ENCODE measurements around the gene SERPINC1.
"Not testable (repeated sequence)": the region's sequence is repeated elsewhere in the genome, so short reads cannot be mapped to it uniquely, and the experiment has no call there.

Gene SERPINC1

GRCh38 chr1:173862769-173863223 is 54.3 kb downstream of the SERPINC1 start:
- no peak for DNase-seq (ENCODE audit: low read depth)

DNA sequence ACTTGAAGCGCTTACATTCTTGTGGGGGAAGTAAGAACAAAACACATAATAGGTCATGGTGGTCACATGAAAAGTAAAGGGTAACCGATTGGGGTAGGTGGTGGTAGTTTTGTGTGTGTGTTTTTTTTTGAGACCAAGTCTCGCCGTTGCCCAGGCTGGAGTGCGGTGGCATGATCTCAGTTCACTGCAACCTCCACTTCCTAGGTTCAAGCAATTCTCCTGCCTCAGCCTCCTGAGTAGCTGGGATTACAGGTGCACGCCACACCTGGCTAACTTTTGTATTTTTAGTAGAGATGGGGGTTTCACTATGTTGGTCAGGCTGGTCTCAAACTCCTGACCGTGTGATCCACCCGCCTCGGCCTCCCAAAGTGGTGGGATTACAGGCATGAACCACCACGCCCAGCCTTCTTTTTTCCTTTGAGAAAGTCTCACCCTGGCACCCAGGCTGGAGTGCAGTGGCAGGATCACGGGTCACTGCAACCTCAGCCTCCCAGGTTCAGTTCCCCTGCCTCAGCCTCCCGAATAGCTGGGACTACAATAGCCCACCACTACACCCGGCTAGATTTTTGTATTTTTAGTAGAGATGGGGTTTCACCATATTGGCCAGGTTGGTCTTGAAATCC is 54.9 kb downstream of the SERPINC1 start:
- not testable (repeated sequence) for DNase-seq (ENCODE audit: low read depth)

- DNase-seq (ENCODE audit: low read depth), result no peak
Observed at GRCh38 chr1:173861731-173862145, 55.4 kb downstream of the SERPINC1 start.

DNA sequence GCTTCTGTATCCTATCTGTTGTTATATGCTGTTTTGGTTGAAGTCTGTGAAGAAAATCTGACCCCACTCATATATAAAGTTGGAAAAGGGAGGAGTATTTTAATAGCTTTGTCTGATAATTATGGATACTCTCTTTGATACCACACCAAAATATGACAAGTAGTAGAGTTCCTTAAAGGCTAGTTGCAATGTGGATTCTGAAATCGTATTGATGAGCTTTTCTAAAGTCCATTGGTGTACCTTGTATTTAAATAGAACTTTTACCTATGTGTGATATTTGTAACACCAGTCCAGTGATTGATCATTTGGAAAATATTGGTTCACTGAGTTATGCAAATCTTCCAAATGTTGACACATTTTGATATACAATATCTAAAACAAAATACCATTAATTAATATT is 57.1 kb downstream of the SERPINC1 start:
- no peak for DNase-seq (ENCODE audit: low read depth)

DNA sequence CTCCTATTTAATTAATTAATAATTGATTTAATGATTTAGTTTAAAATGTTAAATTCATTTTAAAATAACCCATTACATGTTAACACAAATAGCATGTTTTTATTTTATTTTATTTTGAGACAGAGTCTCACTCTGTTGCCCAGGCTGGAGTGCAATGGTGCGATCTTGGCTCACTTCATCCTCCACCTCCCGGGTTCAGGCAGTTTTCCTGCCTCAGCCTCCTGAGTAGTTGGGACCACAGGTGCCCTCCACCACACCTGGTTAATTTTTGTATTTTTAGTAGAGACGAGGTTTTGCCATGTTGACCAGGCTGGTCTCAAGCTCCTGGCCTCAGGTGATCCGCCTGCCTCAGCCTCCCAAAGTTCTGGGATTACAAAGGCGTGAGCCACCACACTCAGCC is 57.6 kb downstream of the SERPINC1 start:
- DNase-seq (ENCODE audit: low read depth), result not testable (repeated sequence)

DNA sequence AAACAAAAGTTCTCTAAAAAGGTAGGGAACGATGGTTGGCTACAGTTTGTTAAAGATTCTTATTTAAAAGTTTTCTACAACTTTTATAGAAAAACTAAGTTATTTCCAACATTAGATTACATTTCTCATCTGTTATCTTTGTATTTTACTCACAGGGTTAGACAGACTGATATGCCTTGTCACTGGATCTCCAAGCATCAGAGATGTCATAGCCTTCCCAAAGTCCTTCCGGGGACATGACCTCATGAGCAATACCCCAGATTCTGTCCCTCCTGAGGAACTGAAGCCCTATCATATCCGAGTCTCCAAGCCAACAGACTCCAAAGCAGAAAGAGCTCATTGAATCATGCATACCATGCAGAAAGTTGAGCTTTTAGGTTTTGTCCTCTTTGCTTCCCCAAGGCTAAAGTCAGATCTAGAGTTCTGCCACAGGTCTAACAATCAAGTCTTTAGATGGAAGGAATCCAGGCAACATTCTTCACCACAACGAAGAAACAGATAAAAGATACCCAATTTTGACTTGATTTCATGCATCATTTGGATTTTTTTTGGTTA is 59.7 kb downstream of the SERPINC1 start:
- DNase-seq (ENCODE audit: low read depth), result no peak

DNA sequence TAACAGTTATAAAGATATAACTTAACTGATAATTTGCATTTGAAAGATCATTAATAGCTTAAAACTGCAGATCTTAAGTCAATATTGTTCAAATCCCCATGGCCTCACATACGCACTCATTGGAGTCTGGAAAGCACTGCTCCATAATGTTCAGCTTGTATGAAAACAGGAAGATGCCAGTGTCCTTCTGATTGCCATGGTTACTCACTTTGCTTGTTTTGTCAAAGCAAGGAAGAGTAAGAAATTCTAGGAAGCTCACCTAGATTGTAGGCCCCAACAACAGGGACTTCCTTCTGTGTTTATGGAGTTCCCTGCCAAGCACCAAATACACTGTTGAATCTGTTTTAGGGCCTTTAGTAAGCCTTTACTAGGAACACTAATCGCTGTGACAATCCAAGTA is 60.2 kb downstream of the SERPINC1 start:
- no peak for DNase-seq (ENCODE audit: low read depth)

DNA sequence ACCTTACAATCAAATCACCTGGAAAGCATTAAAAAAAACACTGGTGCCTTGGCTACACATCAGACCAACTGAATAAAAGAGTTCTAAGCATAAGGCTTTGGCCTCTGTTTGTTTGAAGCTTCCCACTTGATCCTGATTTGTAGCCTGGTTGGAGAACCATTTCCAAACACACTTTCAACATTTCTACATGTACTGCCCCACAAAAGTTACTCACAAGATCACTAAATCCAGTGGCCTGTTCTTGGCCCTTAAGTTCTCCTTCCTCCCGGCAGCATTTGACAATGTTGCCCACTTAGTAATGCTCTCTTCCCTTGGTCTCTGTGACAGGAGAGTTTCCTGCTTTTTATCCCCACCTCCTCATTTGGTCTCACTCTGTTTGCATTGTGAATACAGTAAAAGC is 61.1 kb downstream of the SERPINC1 start:
- DNase-seq (ENCODE audit: low read depth), result no peak

All from activated gamma-delta T cell treated with anti-CD3 and anti-CD28 coated beads, Interleukin-2, amount 50 U/mL, for 16 hours (primary cell).